ENCODE measurements around the gene CRTC3.

Gene CRTC3

GRCh38 chr15:90597577-90597976 lies 67.9 kb downstream of the CRTC3 start:
- H3K27me3 ChIP-seq (ENCODE audit: control insufficient read depth, insufficient read depth, low read length): no peaks in the 10 kb centered on the region
- peaks cover 50% of the 10 kb centered on the region for H3K4me1 ChIP-seq (ENCODE audit: control insufficient read depth, insufficient read depth, low read length)
- H3K9ac ChIP-seq (ENCODE audit: low read depth, low read length): no peak overlapping the region
- H3K4me2 ChIP-seq (ENCODE audit: low read length): no peak overlapping the region
- no peak overlapping the region for H3K4me3 ChIP-seq (ENCODE audit: low read length)
- H3K9me3 ChIP-seq (replicated peaks; ENCODE audit: low read length): no peaks in the 10 kb centered on the region
- peaks cover 17% of the 10 kb centered on the region for H3K36me3 ChIP-seq (ENCODE audit: insufficient read depth, low read length)

GRCh38 chr15:90598031-90598577 lies 68.4 kb downstream of the CRTC3 start:
- Histone ChIP-seq H3K36me3 (ENCODE audit: insufficient read depth, low read length) (peaks cover 17% of the 10 kb centered on the region), H3K4me1 (ENCODE audit: control insufficient read depth, insufficient read depth, low read length) (peaks cover 46% of the 10 kb centered on the region), H3K4me2 (ENCODE audit: low read length) (no peak overlapping the region), H3K9ac (ENCODE audit: low read depth, low read length) (peak overlapping the region; percentile 20), H3K9me3 (replicated peaks; ENCODE audit: low read length) (no peaks in the 10 kb centered on the region), H3K4me3 (ENCODE audit: low read length) (no peak overlapping the region), H3K27me3 (ENCODE audit: control insufficient read depth, insufficient read depth, low read length) (no peaks in the 10 kb centered on the region)

GRCh38 chr15:90598679-90599078 lies 69.0 kb downstream of the CRTC3 start:
- H3K9me3 ChIP-seq (replicated peaks; ENCODE audit: low read length): no peaks in the 10 kb centered on the region
- H3K36me3 ChIP-seq (ENCODE audit: insufficient read depth, low read length): peaks cover 17% of the 10 kb centered on the region
- no peak overlapping the region for H3K4me2 ChIP-seq (ENCODE audit: low read length)
- H3K9ac ChIP-seq (ENCODE audit: low read depth, low read length): no peak overlapping the region
- H3K4me3 ChIP-seq (ENCODE audit: low read length): no peak overlapping the region
- no peaks in the 10 kb centered on the region for H3K27me3 ChIP-seq (ENCODE audit: control insufficient read depth, insufficient read depth, low read length)
- peaks cover 40% of the 10 kb centered on the region for H3K4me1 ChIP-seq (ENCODE audit: control insufficient read depth, insufficient read depth, low read length)

- peaks cover 17% of the 10 kb centered on the region for H3K36me3 ChIP-seq (ENCODE audit: insufficient read depth, low read length)
- no peak overlapping the region for H3K4me2 ChIP-seq (ENCODE audit: low read length)
- H3K4me1 ChIP-seq (ENCODE audit: control insufficient read depth, insufficient read depth, low read length): peaks cover 36% of the 10 kb centered on the region
- H3K27me3 ChIP-seq (ENCODE audit: control insufficient read depth, insufficient read depth, low read length): no peaks in the 10 kb centered on the region
- H3K4me3 ChIP-seq (ENCODE audit: low read length): no peak overlapping the region
- no peaks in the 10 kb centered on the region for H3K9me3 ChIP-seq (replicated peaks; ENCODE audit: low read length)
- H3K9ac ChIP-seq (ENCODE audit: low read depth, low read length): no peak overlapping the region
Measured at GRCh38 chr15:90599116-90599515, 69.4 kb downstream of the CRTC3 start.

- Histone ChIP-seq H3K36me3 (ENCODE audit: insufficient read depth, low read length) (peaks cover 17% of the 10 kb centered on the region), H3K9me3 (replicated peaks; ENCODE audit: low read length) (no peaks in the 10 kb centered on the region), H3K27me3 (ENCODE audit: control insufficient read depth, insufficient read depth, low read length) (no peaks in the 10 kb centered on the region), H3K4me2 (ENCODE audit: low read length) (no peak overlapping the region), H3K4me1 (ENCODE audit: control insufficient read depth, insufficient read depth, low read length) (peaks cover 30% of the 10 kb centered on the region), H3K4me3 (ENCODE audit: low read length) (no peak overlapping the region), H3K9ac (ENCODE audit: low read depth, low read length) (no peak overlapping the region)
Measured at GRCh38 chr15:90599644-90600043, 69.9 kb downstream of the CRTC3 start.

- Histone ChIP-seq H3K9ac (ENCODE audit: low read depth, low read length) (no peak overlapping the region), H3K4me3 (ENCODE audit: low read length) (no peak overlapping the region), H3K36me3 (ENCODE audit: insufficient read depth, low read length) (peaks cover 17% of the 10 kb centered on the region), H3K4me2 (ENCODE audit: low read length) (no peak overlapping the region), H3K4me1 (ENCODE audit: control insufficient read depth, insufficient read depth, low read length) (peaks cover 22% of the 10 kb centered on the region), H3K27me3 (ENCODE audit: control insufficient read depth, insufficient read depth, low read length) (no peaks in the 10 kb centered on the region), H3K9me3 (replicated peaks; ENCODE audit: low read length) (no peaks in the 10 kb centered on the region)
Measured at GRCh38 chr15:90600954-90601353, 71.2 kb downstream of the CRTC3 start.

- Histone ChIP-seq H3K9me3 (replicated peaks; ENCODE audit: low read length) (no peaks in the 10 kb centered on the region), H3K4me1 (ENCODE audit: control insufficient read depth, insufficient read depth, low read length) (no peaks in the 10 kb centered on the region), H3K9ac (ENCODE audit: low read depth, low read length) (no peak overlapping the region), H3K4me2 (ENCODE audit: low read length) (no peak overlapping the region), H3K4me3 (ENCODE audit: low read length) (no peak overlapping the region), H3K36me3 (ENCODE audit: insufficient read depth, low read length) (peaks cover 31% of the 10 kb centered on the region), H3K27me3 (ENCODE audit: control insufficient read depth, insufficient read depth, low read length) (no peaks in the 10 kb centered on the region)
Measured at GRCh38 chr15:90603893-90604292, 74.2 kb downstream of the CRTC3 start.

GRCh38 chr15:90606641-90607040 lies 76.9 kb downstream of the CRTC3 start:
- peaks cover 17% of the 10 kb centered on the region for H3K36me3 ChIP-seq (ENCODE audit: insufficient read depth, low read length)
- no peak overlapping the region for H3K9ac ChIP-seq (ENCODE audit: low read depth, low read length)
- H3K4me1 ChIP-seq (ENCODE audit: control insufficient read depth, insufficient read depth, low read length): no peaks in the 10 kb centered on the region
- H3K4me2 ChIP-seq (ENCODE audit: low read length): no peak overlapping the region
- no peaks in the 10 kb centered on the region for H3K9me3 ChIP-seq (replicated peaks; ENCODE audit: low read length)
- H3K4me3 ChIP-seq (ENCODE audit: low read length): no peak overlapping the region
- H3K27me3 ChIP-seq (ENCODE audit: control insufficient read depth, insufficient read depth, low read length): no peaks in the 10 kb centered on the region

- no peak overlapping the region for H3K4me3 ChIP-seq (ENCODE audit: low read length)
- peaks cover 18% of the 10 kb centered on the region for H3K36me3 ChIP-seq (ENCODE audit: insufficient read depth, low read length)
- H3K9ac ChIP-seq (ENCODE audit: low read depth, low read length): no peak overlapping the region
- no peak overlapping the region for H3K4me2 ChIP-seq (ENCODE audit: low read length)
- H3K9me3 ChIP-seq (replicated peaks; ENCODE audit: low read length): no peaks in the 10 kb centered on the region
- no peaks in the 10 kb centered on the region for H3K27me3 ChIP-seq (ENCODE audit: control insufficient read depth, insufficient read depth, low read length)
- no peaks in the 10 kb centered on the region for H3K4me1 ChIP-seq (ENCODE audit: control insufficient read depth, insufficient read depth, low read length)
Measured at GRCh38 chr15:90607361-90607760, 77.6 kb downstream of the CRTC3 start.

- no peaks in the 10 kb centered on the region for H3K27me3 ChIP-seq (ENCODE audit: control insufficient read depth, insufficient read depth, low read length)
- H3K36me3 ChIP-seq (ENCODE audit: insufficient read depth, low read length): peaks cover 27% of the 10 kb centered on the region
- H3K4me3 ChIP-seq (ENCODE audit: low read length): no peak overlapping the region
- H3K9me3 ChIP-seq (replicated peaks; ENCODE audit: low read length): no peaks in the 10 kb centered on the region
- no peaks in the 10 kb centered on the region for H3K4me1 ChIP-seq (ENCODE audit: control insufficient read depth, insufficient read depth, low read length)
- H3K9ac ChIP-seq (ENCODE audit: low read depth, low read length): peak overlapping the region; percentile 42
- no peak overlapping the region for H3K4me2 ChIP-seq (ENCODE audit: low read length)
Measured at GRCh38 chr15:90609242-90610180, 79.8 kb downstream of the CRTC3 start.

GRCh38 chr15:90610190-90610589 lies 80.5 kb downstream of the CRTC3 start:
- Histone ChIP-seq H3K27me3 (ENCODE audit: control insufficient read depth, insufficient read depth, low read length) (no peaks in the 10 kb centered on the region), H3K4me2 (ENCODE audit: low read length) (no peak overlapping the region), H3K36me3 (ENCODE audit: insufficient read depth, low read length) (peaks cover 28% of the 10 kb centered on the region), H3K9ac (ENCODE audit: low read depth, low read length) (peak overlapping the region; percentile 42), H3K4me3 (ENCODE audit: low read length) (no peak overlapping the region), H3K4me1 (ENCODE audit: control insufficient read depth, insufficient read depth, low read length) (no peaks in the 10 kb centered on the region), H3K9me3 (replicated peaks; ENCODE audit: low read length) (no peaks in the 10 kb centered on the region)

- no peaks in the 10 kb centered on the region for H3K4me1 ChIP-seq (ENCODE audit: control insufficient read depth, insufficient read depth, low read length)
- no peak overlapping the region for H3K9ac ChIP-seq (ENCODE audit: low read depth, low read length)
- peaks cover 31% of the 10 kb centered on the region for H3K36me3 ChIP-seq (ENCODE audit: insufficient read depth, low read length)
- H3K4me3 ChIP-seq (ENCODE audit: low read length): no peak overlapping the region
- no peaks in the 10 kb centered on the region for H3K9me3 ChIP-seq (replicated peaks; ENCODE audit: low read length)
- H3K4me2 ChIP-seq (ENCODE audit: low read length): no peak overlapping the region
- H3K27me3 ChIP-seq (ENCODE audit: control insufficient read depth, insufficient read depth, low read length): no peaks in the 10 kb centered on the region
Measured at GRCh38 chr15:90611157-90611556, 81.4 kb downstream of the CRTC3 start.
